ENCODE data around the gene MROH2A. TPM values are rescaled to one million over a fixed set of nuclear protein-coding genes. Genes with fewer than 3 reads are reported as not detected.

The MROH2A gene
- total RNA-seq, 1 experiment from 2014 or later, result 2.4 TPM

DNA sequence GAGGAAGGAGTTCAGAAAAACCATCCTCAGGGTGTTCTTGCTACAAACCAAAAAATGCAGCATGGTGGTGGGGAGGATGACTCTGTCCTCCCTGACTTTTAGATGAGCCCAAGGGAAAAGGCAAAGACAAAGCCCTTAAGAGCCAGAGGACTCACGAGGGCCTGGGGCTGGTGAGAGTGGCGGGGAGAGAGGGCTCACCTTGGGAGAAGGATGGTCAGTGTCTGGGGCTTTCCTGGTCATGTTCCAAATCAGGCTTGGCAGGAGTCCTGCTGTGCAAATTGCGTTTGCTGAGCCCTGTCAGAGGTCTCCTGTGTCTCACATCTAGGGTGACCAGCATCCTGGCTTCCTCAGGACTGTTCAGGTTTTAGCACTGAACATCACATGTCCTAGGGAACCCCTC is 13.4 kb upstream of the MROH2A start:
- DNase-seq (ENCODE audit: low spot score), result no peak

DNA sequence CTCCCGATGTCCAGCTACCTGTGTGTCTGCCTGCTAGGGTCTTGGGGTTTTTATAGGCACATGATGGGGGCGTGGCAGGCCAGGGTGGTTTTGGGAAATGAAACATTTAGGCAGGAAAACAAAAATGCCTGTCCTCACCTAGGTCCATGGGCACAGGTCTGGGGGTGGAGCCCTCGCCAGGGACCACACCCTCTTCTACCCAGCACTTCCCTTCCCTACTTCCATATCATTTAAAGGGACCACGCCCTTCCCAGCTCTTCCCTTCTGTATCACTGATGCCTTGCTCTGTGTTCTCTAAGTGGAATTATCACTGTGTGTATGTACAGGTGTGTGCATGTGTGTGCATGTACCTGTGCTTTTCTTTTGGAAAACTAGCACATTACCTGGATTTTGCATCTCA is 11.7 kb upstream of the MROH2A start:
- no peak for DNase-seq (ENCODE audit: low spot score)

DNA sequence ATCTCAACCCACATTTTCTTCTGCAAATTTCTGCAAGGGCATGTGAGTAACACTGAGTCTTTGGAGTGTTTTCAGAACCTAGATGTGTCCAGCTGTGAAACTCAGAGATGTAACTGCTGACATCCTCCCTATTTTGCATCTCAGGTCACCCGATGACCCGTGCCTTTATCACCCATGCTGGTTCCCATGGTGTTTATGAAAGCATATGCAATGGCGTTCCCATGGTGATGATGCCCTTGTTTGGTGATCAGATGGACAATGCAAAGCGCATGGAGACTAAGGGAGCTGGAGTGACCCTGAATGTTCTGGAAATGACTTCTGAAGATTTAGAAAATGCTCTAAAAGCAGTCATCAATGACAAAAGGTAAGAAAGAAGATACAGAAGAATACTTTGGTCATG is 10.1 kb upstream of the MROH2A start:
- DNase-seq (ENCODE audit: low spot score), result no peak

GRCh38 chr2:233769260-233769659 is 8.9 kb upstream of the MROH2A start:
- no peak for DNase-seq (ENCODE audit: low spot score)

GRCh38 chr2:233772153-233772552 is 6.0 kb upstream of the MROH2A start:
- DNase-seq (ENCODE audit: low spot score), result no peak

GRCh38 chr2:233772583-233772982 is 5.5 kb upstream of the MROH2A start:
- DNase-seq (ENCODE audit: low spot score), result no peak

GRCh38 chr2:233773854-233774253 is 4.3 kb upstream of the MROH2A start:
- no peak for DNase-seq (ENCODE audit: low spot score)

DNA sequence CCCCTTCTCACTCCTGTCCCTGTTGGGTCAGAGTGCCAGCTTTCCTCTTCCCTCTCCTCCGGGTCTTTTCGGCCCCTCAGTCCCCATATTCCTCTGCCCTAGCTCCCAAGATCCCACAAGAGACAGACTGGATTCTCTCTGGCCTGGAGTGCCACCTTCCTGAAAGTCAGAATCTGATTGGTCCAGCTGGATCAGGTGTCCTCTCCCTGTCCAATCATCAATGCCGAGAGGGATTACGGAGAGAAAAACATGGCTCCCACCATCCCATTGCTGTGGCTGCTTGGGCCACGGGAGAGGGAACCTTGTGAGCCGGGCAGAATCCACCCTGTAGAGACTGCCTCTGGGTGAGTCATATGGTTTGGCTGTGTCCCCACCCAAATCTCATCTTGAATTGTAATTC is 2.7 kb upstream of the MROH2A start:
- DNase-seq (ENCODE audit: low spot score), result no peak

GRCh38 chr2:233779722-233780121 is 1.6 kb downstream of the MROH2A start:
- no peak for DNase-seq (ENCODE audit: low spot score)

DNA sequence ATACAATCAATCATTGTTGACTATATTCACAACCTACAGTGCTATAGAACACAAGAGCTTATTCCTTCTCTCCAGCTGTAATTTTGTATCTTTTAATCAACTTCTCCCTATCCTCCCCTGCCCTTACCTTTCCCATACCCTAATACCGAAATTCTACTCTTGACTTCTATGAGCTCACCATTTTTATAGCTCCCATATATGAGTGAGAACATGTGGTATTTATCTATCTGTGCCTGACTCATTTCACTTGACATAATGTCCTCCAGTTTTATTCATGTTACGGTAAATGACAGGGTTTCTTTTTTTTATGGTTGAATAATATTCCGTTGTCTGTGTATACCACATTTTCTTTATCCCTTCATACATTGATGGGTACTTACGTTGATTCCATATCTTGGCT is 2.6 kb downstream of the MROH2A start:
- no peak for DNase-seq (ENCODE audit: low spot score)

- DNase-seq (ENCODE audit: low spot score), result no peak
These were observed 11.4 kb downstream of the MROH2A start for GRCh38 chr2:233789554-233789953.

GRCh38 chr2:233791151-233791882 is 13.2 kb downstream of the MROH2A start:
- no peak for DNase-seq (ENCODE audit: low spot score)

GRCh38 chr2:233791883-233792329 is 13.8 kb downstream of the MROH2A start:
- no peak for DNase-seq (ENCODE audit: low spot score)

- DNase-seq (ENCODE audit: low spot score), result no peak
These were observed 14.6 kb downstream of the MROH2A start for GRCh38 chr2:233792720-233793119.

GRCh38 chr2:233793465-233794127 is 15.5 kb downstream of the MROH2A start:
- no peak for DNase-seq (ENCODE audit: low spot score)

GRCh38 chr2:233794128-233794658 is 16.1 kb downstream of the MROH2A start:
- no peak for DNase-seq (ENCODE audit: low spot score)

DNA sequence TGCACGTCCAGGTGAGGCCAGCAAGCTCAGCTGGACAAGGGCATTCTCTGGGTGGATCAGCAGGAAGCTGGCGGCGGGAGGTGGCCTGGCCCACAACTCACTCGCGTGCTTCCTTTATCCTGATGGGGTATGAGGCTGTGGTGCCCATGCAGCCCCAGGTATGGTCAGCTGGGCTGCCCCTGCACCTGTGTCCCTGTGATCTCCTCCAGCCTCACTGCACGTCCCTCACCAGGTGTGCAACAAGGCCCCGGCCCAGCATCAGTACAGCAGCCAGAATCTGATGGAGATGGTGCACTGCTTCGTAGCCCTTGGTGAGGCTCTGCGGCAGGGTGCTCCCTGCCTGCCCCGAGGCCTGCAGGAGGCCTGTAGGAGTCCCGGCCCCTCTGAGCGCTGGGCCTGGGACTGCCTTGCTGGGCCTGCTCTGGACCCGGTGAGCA is 17.6 kb downstream of the MROH2A start:
- no peak for DNase-seq (ENCODE audit: low spot score)

GRCh38 chr2:233796254-233796653 is 18.1 kb downstream of the MROH2A start:
- no peak for DNase-seq (ENCODE audit: low spot score)

GRCh38 chr2:233798335-233799086 is 20.4 kb downstream of the MROH2A start:
- DNase-seq (ENCODE audit: low spot score), result no peak

DNA sequence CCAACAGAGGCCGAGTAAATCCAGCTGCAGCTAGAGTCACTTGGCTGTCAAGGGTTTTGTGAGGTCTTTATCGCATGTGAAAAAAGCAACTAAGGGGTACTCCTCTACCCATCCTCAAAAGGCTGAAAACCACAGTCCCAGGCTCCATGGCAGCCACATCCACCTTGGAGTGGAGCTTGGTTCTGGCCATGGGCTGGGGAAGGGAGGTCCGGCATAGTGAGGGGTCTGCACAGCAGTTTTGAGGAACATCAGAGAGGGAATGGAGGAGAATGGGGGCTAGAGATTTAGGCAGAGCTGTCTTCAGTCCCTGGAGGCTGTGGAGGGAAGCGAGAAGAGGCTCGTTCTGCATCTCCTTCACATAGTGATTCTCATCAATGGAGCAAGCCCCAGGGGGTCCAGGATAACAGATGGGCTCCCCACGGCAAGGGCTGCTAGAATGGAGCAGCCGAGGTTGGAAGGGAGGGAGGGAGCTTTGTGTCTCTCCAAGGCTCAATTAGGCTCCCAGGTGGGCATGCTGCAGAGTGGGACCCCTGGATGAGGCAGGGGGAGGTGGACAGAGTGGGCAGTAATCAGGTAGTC is 21.0 kb downstream of the MROH2A start:
- no peak for DNase-seq (ENCODE audit: low spot score)

- DNase-seq (ENCODE audit: low spot score), result no peak
These were observed 21.6 kb downstream of the MROH2A start for GRCh38 chr2:233799716-233800115.

DNA sequence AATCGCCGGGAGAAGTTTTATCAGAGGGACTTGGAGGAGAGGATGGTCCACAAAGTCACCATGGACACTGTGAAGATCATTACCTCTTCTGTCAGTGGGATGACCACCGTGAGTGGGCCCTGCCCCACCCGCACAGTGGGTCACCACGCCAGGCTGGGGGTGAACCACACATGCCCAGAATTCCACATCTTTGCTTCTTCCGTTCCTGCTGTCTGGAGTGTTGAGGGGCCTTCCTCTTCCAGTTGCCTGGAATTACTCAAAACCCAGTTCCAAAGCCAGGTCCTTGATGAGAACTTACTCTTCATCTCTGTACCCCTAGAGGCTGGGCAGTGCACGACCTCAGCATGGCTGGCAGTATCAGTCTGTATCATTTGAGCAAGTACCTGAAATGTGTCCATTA is 22.1 kb downstream of the MROH2A start:
- DNase-seq (ENCODE audit: low spot score), result no peak
